HUES6 (cell line): Measurements from ENCODE around the gene DAP.

Experiments used
- H3K27ac ChIP-seq: 2 replicates; pipeline ENCODE4 v1.7.0; 2013; ENCODE audit warnings: low read depth, mild to moderate bottlenecking, low read length, inconsistent platforms
- H3K27me3 ChIP-seq: 2 replicates; pipeline ENCODE4 v1.6.1; 2013; ENCODE audit warnings: low read length; ENCODE audit not compliant: control insufficient read depth, insufficient read depth
- H3K36me3 ChIP-seq: 2 replicates; pipeline ENCODE4 v1.6.1; 2013; ENCODE audit warnings: low read length; ENCODE audit not compliant: control insufficient read depth, insufficient read depth
- H3K4me1 ChIP-seq: 2 replicates; pipeline ENCODE4 v1.6.1; 2013; ENCODE audit warnings: low read length; ENCODE audit not compliant: control insufficient read depth, insufficient read depth
- H3K4me3 ChIP-seq: 2 replicates; pipeline ENCODE4 v1.5.1; 2013; ENCODE audit warnings: low read depth, low read length
- H3K9ac ChIP-seq: one replicate; pipeline ENCODE4 v1.6.1; 2013; ENCODE audit warnings: mild to moderate bottlenecking, low read length
- H3K9me3 ChIP-seq: 2 replicates; pipeline ENCODE4 v1.6.1; 2013; ENCODE audit warnings: low read depth, low read length; ENCODE audit not compliant: control insufficient read depth, insufficient read depth

The DAP gene

GRCh38 chr5:10701567-10702039 is 59.4 kb downstream of the DAP start:
- Histone ChIP-seq H3K4me1 (peaks cover 38% of the 10 kb centered on the region), H3K27me3 (no peaks in the 10 kb centered on the region), H3K9ac (no peak overlapping the region), H3K4me3 (no peak overlapping the region), H3K27ac (no peak overlapping the region), H3K9me3 (no peaks in the 10 kb centered on the region), H3K36me3 (no peaks in the 10 kb centered on the region)

- H3K27ac ChIP-seq = no peak overlapping the region
- no peaks in the 10 kb centered on the region for H3K36me3 ChIP-seq
- H3K4me3 ChIP-seq = no peak overlapping the region
- peaks cover 38% of the 10 kb centered on the region for H3K4me1 ChIP-seq
- no peaks in the 10 kb centered on the region for H3K27me3 ChIP-seq
- no peaks in the 10 kb centered on the region for H3K9me3 ChIP-seq
- H3K9ac ChIP-seq = no peak overlapping the region
Observed at GRCh38 chr5:10700516-10700915, 60.5 kb downstream of the DAP start.

- Histone ChIP-seq H3K36me3 (no peaks in the 10 kb centered on the region), H3K4me3 (no peak overlapping the region), H3K27me3 (no peaks in the 10 kb centered on the region), H3K4me1 (peaks cover 37% of the 10 kb centered on the region), H3K27ac (no peak overlapping the region), H3K9me3 (no peaks in the 10 kb centered on the region), H3K9ac (no peak overlapping the region)
Observed at GRCh38 chr5:10699987-10700386, 61.0 kb downstream of the DAP start.

GRCh38 chr5:10699281-10699874 is 61.7 kb downstream of the DAP start:
- Histone ChIP-seq H3K36me3 (no peaks in the 10 kb centered on the region), H3K27ac (no peak overlapping the region), H3K27me3 (no peaks in the 10 kb centered on the region), H3K9me3 (no peaks in the 10 kb centered on the region), H3K4me1 (peaks cover 31% of the 10 kb centered on the region), H3K4me3 (no peak overlapping the region), H3K9ac (no peak overlapping the region)

- Histone ChIP-seq H3K27me3 (no peaks in the 10 kb centered on the region), H3K4me1 (peaks cover 19% of the 10 kb centered on the region), H3K4me3 (no peak overlapping the region), H3K36me3 (no peaks in the 10 kb centered on the region), H3K27ac (no peak overlapping the region), H3K9me3 (no peaks in the 10 kb centered on the region), H3K9ac (no peak overlapping the region)
Observed at GRCh38 chr5:10695759-10696543, 65.1 kb downstream of the DAP start.

GRCh38 chr5:10695055-10695649 is 65.9 kb downstream of the DAP start:
- no peak overlapping the region for H3K9ac ChIP-seq
- H3K4me3 ChIP-seq = no peak overlapping the region
- no peaks in the 10 kb centered on the region for H3K27me3 ChIP-seq
- peaks cover 12% of the 10 kb centered on the region for H3K4me1 ChIP-seq
- no peaks in the 10 kb centered on the region for H3K9me3 ChIP-seq
- no peaks in the 10 kb centered on the region for H3K36me3 ChIP-seq
- no peak overlapping the region for H3K27ac ChIP-seq

GRCh38 chr5:10691826-10692785 is 68.9 kb downstream of the DAP start:
- Histone ChIP-seq H3K27ac (no peak overlapping the region; the same call in 1 of the 2 replicates), H3K36me3 (no peaks in the 10 kb centered on the region), H3K4me1 (peaks cover 19% of the 10 kb centered on the region; the same call in 1 of the 2 replicates), H3K9ac (peak overlapping the region; percentile 19), H3K4me3 (no peak overlapping the region), H3K9me3 (no peaks in the 10 kb centered on the region), H3K27me3 (no peaks in the 10 kb centered on the region)

GRCh38 chr5:10690460-10691440 is 70.3 kb downstream of the DAP start:
- Histone ChIP-seq H3K27ac (no peak overlapping the region), H3K36me3 (no peaks in the 10 kb centered on the region), H3K9ac (no peak overlapping the region), H3K27me3 (no peaks in the 10 kb centered on the region), H3K9me3 (no peaks in the 10 kb centered on the region; the same call in 1 of the 2 replicates), H3K4me3 (no peak overlapping the region), H3K4me1 (peaks cover 16% of the 10 kb centered on the region; the same call in 1 of the 2 replicates)

- Histone ChIP-seq H3K4me3 (no peak overlapping the region), H3K9me3 (no peaks in the 10 kb centered on the region; the same call in 1 of the 2 replicates), H3K36me3 (no peaks in the 10 kb centered on the region), H3K27ac (no peak overlapping the region), H3K27me3 (no peaks in the 10 kb centered on the region), H3K4me1 (peaks cover 17% of the 10 kb centered on the region), H3K9ac (no peak overlapping the region)
Observed at GRCh38 chr5:10689391-10690081, 71.5 kb downstream of the DAP start.
